HuH-7 (cell line): ENCODE data around the gene PCDHGA1.

Experiments
- DNase-seq: peaks from one replicate; pipeline ENCODE4 v3.0.0; 2011; ENCODE audit warnings: low spot score

The PCDHGA1 gene

GRCh38 chr5:141439411-141440141, 109.3 kb downstream of the PCDHGA1 start:
- no peak for DNase-seq

DNA sequence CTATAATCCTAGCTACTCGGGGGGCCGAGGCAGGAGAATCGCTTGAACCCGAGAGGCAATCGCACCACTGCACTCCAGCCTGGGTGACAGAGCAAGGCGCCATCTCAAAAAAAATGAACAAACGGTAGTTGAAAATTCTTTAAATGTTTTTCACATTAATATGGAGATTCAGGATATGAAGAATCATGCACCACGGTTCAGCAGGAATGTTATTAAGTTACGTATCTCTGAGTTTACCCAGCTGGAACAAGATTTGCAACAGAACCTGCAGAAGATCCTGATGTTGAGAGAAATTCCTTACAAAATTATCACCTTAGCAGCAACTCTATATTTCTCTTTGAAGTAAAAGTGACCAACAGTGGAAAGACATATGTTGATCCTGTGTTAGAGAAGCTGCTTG, 110.0 kb downstream of the PCDHGA1 start:
- no peak for DNase-seq

DNA sequence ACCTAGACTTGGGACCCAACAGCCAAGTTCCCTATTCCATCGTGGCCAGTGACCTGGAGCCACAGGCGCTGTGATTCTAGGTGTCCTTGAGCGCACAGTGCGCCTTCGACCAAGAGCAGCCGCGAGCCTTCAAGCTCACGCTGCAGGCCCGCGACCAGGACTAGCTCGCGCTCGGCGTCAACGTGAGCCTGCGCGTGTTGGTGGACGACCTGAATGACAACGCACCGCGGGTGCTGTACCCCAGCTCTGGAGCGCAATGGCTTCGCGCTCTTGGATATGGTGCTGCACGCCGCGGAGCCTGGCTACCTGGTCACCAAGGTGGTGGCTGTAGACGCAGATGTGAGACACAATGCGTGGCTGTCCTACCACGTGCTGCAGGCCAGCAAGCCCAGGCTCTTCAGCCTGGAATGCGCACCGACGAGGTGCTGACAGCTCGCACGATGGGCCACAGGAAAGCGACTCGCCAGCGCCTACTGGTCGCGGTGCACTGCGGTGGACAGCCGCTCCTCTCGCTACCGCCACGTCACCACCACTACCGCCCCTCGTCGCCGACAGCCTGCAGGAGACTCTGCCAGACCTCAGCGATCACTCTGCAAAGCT, 111.4 kb downstream of the PCDHGA1 start:
- no peak for DNase-seq

DNA sequence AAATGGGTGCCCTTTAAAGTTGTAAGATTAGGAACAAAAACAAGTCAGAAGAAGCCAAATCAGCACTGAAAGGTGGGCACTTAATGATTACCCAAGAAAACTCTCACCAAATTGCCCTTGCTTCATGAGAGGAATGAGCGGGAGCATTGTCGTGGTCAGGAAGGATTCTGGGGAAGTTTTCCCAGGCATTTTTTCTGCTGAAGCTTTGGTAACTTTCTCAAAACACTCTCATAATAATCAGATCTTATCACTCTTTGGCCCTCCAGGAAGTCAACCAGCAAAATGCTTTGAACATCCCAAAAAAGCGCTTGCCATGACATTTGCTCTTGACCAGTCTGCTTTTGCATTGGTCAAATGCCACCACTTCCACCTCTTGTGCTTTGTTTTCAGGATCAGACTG, 135.0 kb downstream of the PCDHGA1 start:
- DNase-seq = no peak

DNA sequence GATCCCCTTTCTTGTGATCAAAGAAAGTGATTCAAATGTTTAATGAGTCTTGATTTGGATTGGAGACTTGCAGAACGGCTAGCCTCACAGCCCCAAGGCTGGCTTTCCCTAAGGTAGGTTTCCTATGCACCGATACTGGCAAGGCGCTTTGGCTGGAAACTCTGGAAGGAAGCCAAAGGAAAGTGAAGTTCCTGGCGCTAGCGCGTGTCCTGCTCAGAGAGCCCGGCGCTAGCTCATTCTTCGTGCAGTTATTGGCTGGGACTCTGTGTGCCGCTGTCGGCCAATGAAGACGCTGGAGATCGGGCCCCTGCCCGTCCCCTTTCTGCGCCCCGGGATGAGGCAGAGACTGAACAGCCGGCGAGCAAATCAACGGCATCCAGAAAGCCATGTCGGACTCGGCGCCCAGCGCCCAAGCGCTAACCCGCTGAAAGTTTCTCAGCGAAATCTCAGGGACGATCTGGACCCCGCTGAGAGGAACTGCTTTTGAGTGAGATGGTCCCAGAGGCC, 145.4 kb downstream of the PCDHGA1 start, which contains the start of gene PCDHGC3:
PCDHGC3 (plus strand) TSS at position 342 of the 507 bp plus-strand sequence; CDS start at position 493, 151 bp downstream.
- DNase-seq = peak; percentile 96

DNA sequence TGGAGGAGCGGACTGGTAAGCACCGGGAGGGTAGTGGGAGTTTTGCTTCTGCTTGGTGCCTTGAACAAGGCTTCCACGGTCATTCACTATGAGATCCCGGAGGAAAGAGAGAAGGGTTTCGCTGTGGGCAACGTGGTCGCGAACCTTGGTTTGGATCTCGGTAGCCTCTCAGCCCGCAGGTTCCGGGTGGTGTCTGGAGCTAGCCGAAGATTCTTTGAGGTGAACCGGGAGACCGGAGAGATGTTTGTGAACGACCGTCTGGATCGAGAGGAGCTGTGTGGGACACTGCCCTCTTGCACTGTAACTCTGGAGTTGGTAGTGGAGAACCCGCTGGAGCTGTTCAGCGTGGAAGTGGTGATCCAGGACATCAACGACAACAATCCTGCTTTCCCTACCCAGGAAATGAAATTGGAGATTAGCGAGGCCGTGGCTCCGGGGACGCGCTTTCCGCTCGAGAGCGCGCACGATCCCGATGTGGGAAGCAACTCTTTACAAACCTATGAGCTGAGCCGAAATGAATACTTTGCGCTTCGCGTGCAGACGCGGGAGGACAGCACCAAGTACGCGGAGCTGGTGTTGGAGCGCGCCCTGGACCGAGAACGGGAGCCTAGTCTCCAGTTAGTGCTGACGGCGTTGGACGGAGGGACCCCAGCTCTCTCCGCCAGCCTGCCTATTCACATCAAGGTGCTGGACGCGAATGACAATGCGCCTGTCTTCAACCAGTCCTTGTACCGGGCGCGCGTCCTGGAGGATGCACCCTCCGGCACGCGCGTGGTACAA, 146.0 kb downstream of the PCDHGA1 start:
- DNase-seq = peak; percentile 44

DNA sequence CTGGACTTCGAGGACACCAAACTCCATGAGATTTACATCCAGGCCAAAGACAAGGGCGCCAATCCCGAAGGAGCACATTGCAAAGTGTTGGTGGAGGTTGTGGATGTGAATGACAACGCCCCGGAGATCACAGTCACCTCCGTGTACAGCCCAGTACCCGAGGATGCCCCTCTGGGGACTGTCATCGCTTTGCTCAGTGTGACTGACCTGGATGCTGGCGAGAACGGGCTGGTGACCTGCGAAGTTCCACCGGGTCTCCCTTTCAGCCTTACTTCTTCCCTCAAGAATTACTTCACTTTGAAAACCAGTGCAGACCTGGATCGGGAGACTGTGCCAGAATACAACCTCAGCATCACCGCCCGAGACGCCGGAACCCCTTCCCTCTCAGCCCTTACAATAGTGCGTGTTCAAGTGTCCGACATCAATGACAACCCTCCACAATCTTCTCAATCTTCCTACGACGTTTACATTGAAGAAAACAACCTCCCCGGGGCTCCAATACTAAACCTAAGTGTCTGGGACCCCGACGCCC, 146.8 kb downstream of the PCDHGA1 start:
- no peak for DNase-seq

GRCh38 chr5:141477815-141478214, 147.5 kb downstream of the PCDHGA1 start:
- no peak for DNase-seq

GRCh38 chr5:141478321-141478945, 148.1 kb downstream of the PCDHGA1 start:
- DNase-seq = no peak

- no peak for DNase-seq
Observed at GRCh38 chr5:141479776-141480175, 149.5 kb downstream of the PCDHGA1 start.

DNA sequence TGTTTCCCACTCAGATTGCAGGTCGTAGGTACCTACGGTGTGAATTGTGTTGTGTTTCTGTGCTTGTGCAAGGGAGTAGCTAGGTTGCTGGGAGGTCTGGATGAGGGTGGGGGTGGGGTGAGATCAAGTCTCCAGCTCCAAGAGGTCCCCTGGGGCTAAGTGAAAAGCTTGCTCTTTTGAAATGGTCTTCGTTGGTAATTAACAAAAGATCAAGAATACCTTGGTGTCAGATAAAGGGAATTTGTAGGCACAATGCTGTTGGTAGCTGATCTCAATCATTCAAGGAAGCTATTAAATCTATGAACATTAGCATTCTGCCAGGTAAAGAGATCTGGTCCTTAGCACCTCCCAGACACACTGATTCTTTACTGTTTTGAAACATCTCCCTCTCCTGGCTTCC, 153.6 kb downstream of the PCDHGA1 start:
- DNase-seq = no peak

DNA sequence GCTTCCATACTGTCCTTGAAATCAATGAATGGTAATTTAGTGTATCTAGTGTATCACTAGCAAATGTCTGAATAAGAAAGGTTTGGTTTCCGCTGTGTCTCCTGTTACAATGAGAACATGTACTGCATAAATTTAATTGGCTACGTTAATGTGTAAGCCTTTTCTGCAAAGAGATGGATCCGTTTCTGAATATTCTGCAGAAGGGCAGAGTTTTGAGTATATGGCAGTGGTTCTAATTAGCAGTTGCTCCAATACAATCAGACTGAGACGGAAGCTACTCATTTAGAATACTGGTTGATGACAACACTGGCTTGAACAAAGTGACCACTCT, 154.0 kb downstream of the PCDHGA1 start:
- no peak for DNase-seq

GRCh38 chr5:141484641-141485311, 154.5 kb downstream of the PCDHGA1 start, which contains the start of gene PCDHGC4:
Gene PCDHGC4 (plus strand): TSS chr5:141485030. CDS start chr5:141485174, 144 bp downstream.
- DNase-seq = no peak

DNA sequence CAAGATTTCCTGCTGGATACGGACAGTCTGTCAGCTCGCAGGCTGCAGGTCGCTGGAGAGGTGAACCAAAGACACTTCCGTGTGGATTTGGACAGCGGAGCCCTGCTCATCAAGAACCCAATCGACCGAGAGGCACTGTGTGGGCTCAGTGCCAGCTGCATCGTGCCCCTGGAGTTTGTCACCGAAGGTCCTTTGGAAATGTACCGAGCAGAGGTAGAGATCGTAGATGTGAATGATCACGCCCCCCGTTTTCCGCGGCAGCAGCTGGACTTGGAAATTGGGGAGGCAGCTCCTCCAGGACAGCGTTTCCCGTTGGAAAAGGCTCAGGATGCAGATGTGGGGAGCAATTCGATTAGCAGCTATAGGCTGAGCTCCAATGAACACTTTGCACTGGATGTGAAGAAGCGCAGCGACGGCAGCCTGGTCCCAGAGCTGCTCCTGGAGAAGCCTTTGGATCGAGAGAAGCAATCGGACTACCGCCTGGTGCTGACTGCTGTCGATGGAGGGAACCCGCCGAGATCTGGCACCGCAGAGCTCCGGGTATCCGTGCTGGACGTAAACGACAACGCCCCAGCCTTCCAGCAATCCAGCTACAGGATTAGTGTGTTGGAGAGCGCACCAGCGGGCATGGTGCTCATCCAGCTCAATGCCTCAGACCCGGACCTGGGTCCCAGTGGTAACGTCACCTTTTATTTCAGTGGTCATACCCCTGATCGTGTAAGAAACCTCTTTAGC, 155.2 kb downstream of the PCDHGA1 start:
- no peak for DNase-seq

GRCh38 chr5:141486091-141486490, 155.8 kb downstream of the PCDHGA1 start:
- no peak for DNase-seq

- DNase-seq = no peak
Observed at GRCh38 chr5:141487131-141487530, 156.8 kb downstream of the PCDHGA1 start.

GRCh38 chr5:141488591-141489561, 158.6 kb downstream of the PCDHGA1 start, which contains the start of gene PCDHGC5:
Gene PCDHGC5 (plus strand): TSS chr5:141489081. CDS start chr5:141489241, 160 bp downstream.
- DNase-seq = no peak

DNA sequence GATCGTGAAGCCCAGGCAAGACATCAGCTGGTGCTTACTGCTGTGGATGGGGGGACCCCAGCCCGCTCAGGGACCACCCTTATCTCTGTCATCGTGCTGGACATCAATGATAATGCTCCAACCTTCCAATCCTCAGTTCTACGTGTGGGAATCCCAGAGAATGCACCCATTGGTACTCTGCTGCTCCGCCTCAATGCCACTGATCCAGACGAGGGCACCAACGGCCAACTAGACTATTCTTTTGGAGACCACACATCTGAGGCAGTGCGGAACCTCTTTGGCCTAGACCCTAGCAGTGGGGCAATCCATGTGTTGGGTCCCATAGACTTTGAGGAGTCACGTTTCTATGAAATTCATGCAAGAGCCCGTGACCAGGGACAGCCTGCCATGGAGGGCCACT, 159.5 kb downstream of the PCDHGA1 start:
- DNase-seq = no peak

DNA sequence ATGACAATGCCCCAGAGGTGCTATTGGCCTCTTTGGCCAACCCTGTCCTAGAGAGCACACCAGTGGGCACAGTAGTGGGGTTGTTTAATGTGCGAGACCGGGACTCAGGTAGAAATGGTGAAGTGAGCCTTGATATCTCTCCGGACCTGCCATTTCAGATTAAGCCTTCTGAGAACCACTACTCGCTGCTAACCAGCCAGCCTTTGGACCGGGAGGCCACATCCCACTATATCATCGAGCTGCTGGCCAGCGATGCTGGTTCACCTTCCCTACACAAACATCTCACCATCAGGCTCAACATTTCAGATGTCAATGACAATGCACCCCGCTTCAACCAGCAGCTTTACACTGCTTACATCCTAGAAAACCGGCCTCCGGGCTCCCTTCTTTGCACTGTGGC, 160.0 kb downstream of the PCDHGA1 start:
- DNase-seq = no peak
